WTC11 (cell line): Measurements from ENCODE around the gene MYO5C. TPM values are rescaled to one million over a fixed set of nuclear protein-coding genes. Genes with fewer than 3 reads are reported as not detected.

ENCODE experiments used
- ATAC-seq: fragments of 200-7000 bp; cut with Tn5 transposase; 2 replicates; pipeline ENCODE4 v1.10.0; 2021; ENCODE audit warnings: mild to moderate bottlenecking, moderate library complexity
- CTCF ChIA-PET: fragments of 300-600 bp; sonication (Branson Sonifier 250); formaldehyde crosslinking; loops from one replicate; lab custom pipeline; 2021; ENCODE audit warnings: antibody characterized with exemption; lab: Charles Lee
- POLR2A ChIA-PET: fragments of 350-600 bp; sonication (Branson Sonifier 250); formaldehyde crosslinking; loops from one replicate; lab custom pipeline; 2021; ENCODE audit warnings: antibody characterized with exemption; lab: Charles Lee
- DNase-seq: peaks from one replicate; pipeline ENCODE4 v3.0.0; 2021; ENCODE audit warnings: low spot score
- H3K27ac Mint-ChIP-seq: 2 replicates; pipeline ENCODE4 v1.8.0; 2021; ENCODE audit warnings: mixed read lengths
- H3K27me3 Mint-ChIP-seq: 2 replicates; pipeline ENCODE4 v1.8.0; 2021; ENCODE audit warnings: low read depth, mild to moderate bottlenecking, moderate library complexity, mixed read lengths
- H3K36me3 Mint-ChIP-seq: 2 replicates; pipeline ENCODE4 v1.8.0; 2021; ENCODE audit warnings: mixed read lengths
- H3K4me1 Mint-ChIP-seq: 2 replicates; pipeline ENCODE4 v1.8.0; 2022; ENCODE audit warnings: mixed read lengths
- H3K4me3 Mint-ChIP-seq: 2 replicates; pipeline ENCODE4 v1.8.0; 2021; ENCODE audit warnings: mild to moderate bottlenecking, moderate library complexity, mixed read lengths
- H3K9me3 Mint-ChIP-seq: 2 replicates; pipeline ENCODE4 v1.8.0; 2021; ENCODE audit warnings: mixed read lengths
- AFF4 ChIP-seq: sonication (generic); formaldehyde crosslinking; IDR thresholded peaks from 2 replicates; pipeline ENCODE4 v1.8.1; 2023; ENCODE audit warnings: mild to moderate bottlenecking, missing genetic modification reagents, borderline replicate concordance
- CBFB ChIP-seq: sonication (generic); formaldehyde crosslinking; IDR thresholded peaks from 2 replicates; pipeline ENCODE4 v1.8.1; 2022; ENCODE audit warnings: mild to moderate bottlenecking, low read depth, missing genetic modification reagents
- E2F5 ChIP-seq: sonication (generic); formaldehyde crosslinking; IDR thresholded peaks from 2 replicates; pipeline ENCODE4 v1.8.1; 2022; ENCODE audit warnings: mild to moderate bottlenecking, moderate library complexity, missing genetic modification reagents
- EMX1 ChIP-seq: fragments of 250-450 bp; sonication (Bioruptor Pico); IDR thresholded peaks from 2 replicates; pipeline ENCODE4 v1.8.0; 2021; ENCODE audit warnings: mild to moderate bottlenecking
- HMGXB4 ChIP-seq: sonication (generic); formaldehyde crosslinking; IDR thresholded peaks from 2 replicates; pipeline ENCODE4 v1.8.1; 2023; ENCODE audit warnings: mild to moderate bottlenecking, moderate library complexity, missing genetic modification reagents
- JUN ChIP-seq: sonication (generic); formaldehyde crosslinking; IDR thresholded peaks from 2 replicates; pipeline ENCODE4 v1.8.0; 2023; ENCODE audit warnings: mild to moderate bottlenecking, missing genetic modification reagents
- MLX ChIP-seq: sonication (generic); formaldehyde crosslinking; IDR thresholded peaks from 2 replicates; pipeline ENCODE4 v1.8.1; 2023; ENCODE audit warnings: mild to moderate bottlenecking, missing genetic modification reagents, moderate library complexity
- NFYB ChIP-seq: sonication (generic); formaldehyde crosslinking; conservative IDR thresholded peaks from 2 replicates; pipeline ENCODE4 v1.8.0; 2022; ENCODE audit warnings: low read depth, missing genetic modification reagents
- NR2C2 ChIP-seq: sonication (generic); formaldehyde crosslinking; IDR thresholded peaks from 2 replicates; pipeline ENCODE4 v1.8.0; 2022; ENCODE audit warnings: mild to moderate bottlenecking, missing genetic modification reagents
- PRDM15 ChIP-seq: sonication (generic); formaldehyde crosslinking; IDR thresholded peaks from 2 replicates; pipeline ENCODE4 v1.8.0; 2022; ENCODE audit warnings: missing genetic modification reagents
- SMAD4 ChIP-seq: sonication (generic); formaldehyde crosslinking; IDR thresholded peaks from 2 replicates; pipeline ENCODE4 v1.8.0; 2022; ENCODE audit warnings: mild to moderate bottlenecking, missing genetic modification reagents
- TP53 ChIP-seq: sonication (generic); formaldehyde crosslinking; IDR thresholded peaks from 2 replicates; pipeline ENCODE4 v1.8.1; 2023; ENCODE audit warnings: mild to moderate bottlenecking, missing genetic modification reagents
- ZBTB21 ChIP-seq: sonication (generic); formaldehyde crosslinking; IDR thresholded peaks from 2 replicates; pipeline ENCODE4 v1.8.1; 2023; ENCODE audit warnings: mild to moderate bottlenecking, missing genetic modification reagents, borderline replicate concordance
- ZBTB43 ChIP-seq: sonication (generic); formaldehyde crosslinking; IDR thresholded peaks from 2 replicates; pipeline ENCODE4 v1.8.1; 2023; ENCODE audit warnings: mild to moderate bottlenecking, missing genetic modification reagents
- ZNF138 ChIP-seq: sonication (generic); formaldehyde crosslinking; conservative IDR thresholded peaks from 2 replicates; pipeline ENCODE4 v1.8.1; 2022; ENCODE audit warnings: mild to moderate bottlenecking, moderate library complexity, missing genetic modification reagents
- ZNF317 ChIP-seq: sonication (generic); formaldehyde crosslinking; IDR thresholded peaks from 2 replicates; pipeline ENCODE4 v1.8.1; 2023; ENCODE audit warnings: low read depth, mild to moderate bottlenecking, moderate library complexity, missing genetic modification reagents, borderline replicate concordance
- ZNF396 ChIP-seq: fragments of 250-450 bp; sonication (Bioruptor Pico); IDR thresholded peaks from 2 replicates; pipeline ENCODE4 v1.8.0; 2021; ENCODE audit warnings: mild to moderate bottlenecking, moderate library complexity, borderline replicate concordance
- ZNF423 ChIP-seq: fragments of 250-450 bp; sonication (Bioruptor Pico); IDR thresholded peaks from 2 replicates; pipeline ENCODE4 v2.1.2; 2022; ENCODE audit warnings: mild to moderate bottlenecking, moderate library complexity
- total RNA-seq: library from RNA; stranded (reverse); gene quantifications from 3 replicates; pipeline ENCODE4 v1.2.3, GENCODE V29; 2021

The MYO5C gene
- total RNA-seq, 1 experiment from 2014 or later, result 25.3 TPM

- no peak for TF ChIP-seq HMGXB4 (CRISPR knock-in tag)
- no peak for TF ChIP-seq TP53 (CRISPR knock-in tag)
- no peak for TF ChIP-seq ZBTB21 (CRISPR knock-in tag)
- TF ChIP-seq MLX (CRISPR knock-in tag), result no peak
- no peak for TF ChIP-seq PRDM15 (CRISPR knock-in tag)
- no peak for TF ChIP-seq SMAD4 (CRISPR knock-in tag)
- no peak for TF ChIP-seq JUN (CRISPR knock-in tag)
- TF ChIP-seq ZBTB43 (CRISPR knock-in tag), result no peak
Measured at GRCh38 chr15:52252781-52253180, 42.8 kb downstream of the MYO5C start (continued).

GRCh38 chr15:52251144-52251860, 44.3 kb downstream of the MYO5C start:
- POLR2A ChIA-PET, result no interaction called here
- Mint-ChIP-seq H3K36me3 (peaks cover 60% of the 10 kb centered on the region), H3K9me3 (no peaks in the 10 kb centered on the region), H3K4me1 (no peaks in the 10 kb centered on the region), H3K27ac (no peak overlapping the region), H3K4me3 (no peak overlapping the region), H3K27me3 (no peaks in the 10 kb centered on the region)
- ATAC-seq, result no peak
- CTCF ChIA-PET, result interaction anchor here (1.2 kb wide), 1 partner anchor 24 kb away, joined by 6 read pairs; no protein-coding TSS in a partner anchor
- TF ChIP-seq ZNF317 (CRISPR knock-in tag) (no peak), E2F5 (no peak), ZNF423 (CRISPR knock-in tag) (no peak), NFYB (CRISPR knock-in tag) (no peak), ZNF138 (CRISPR knock-in tag) (no peak), AFF4 (CRISPR knock-in tag) (no peak), ZNF396 (CRISPR knock-in tag) (no peak), EMX1 (no peak), CBFB (CRISPR knock-in tag) (no peak), NR2C2 (CRISPR knock-in tag) (no peak)
- DNase-seq, result no peak
